ENCODE data around the gene FBLN1. TPM values are rescaled to one million over a fixed set of nuclear protein-coding genes. Genes with fewer than 3 reads are reported as not detected.

FBLN1 gene
- total and polyA plus RNA-seq, 2 of the 13 experiments (the other 11 are each of a cell fraction or from before 2014, with no cell fraction given) = 37.3 to 103 TPM

DNA sequence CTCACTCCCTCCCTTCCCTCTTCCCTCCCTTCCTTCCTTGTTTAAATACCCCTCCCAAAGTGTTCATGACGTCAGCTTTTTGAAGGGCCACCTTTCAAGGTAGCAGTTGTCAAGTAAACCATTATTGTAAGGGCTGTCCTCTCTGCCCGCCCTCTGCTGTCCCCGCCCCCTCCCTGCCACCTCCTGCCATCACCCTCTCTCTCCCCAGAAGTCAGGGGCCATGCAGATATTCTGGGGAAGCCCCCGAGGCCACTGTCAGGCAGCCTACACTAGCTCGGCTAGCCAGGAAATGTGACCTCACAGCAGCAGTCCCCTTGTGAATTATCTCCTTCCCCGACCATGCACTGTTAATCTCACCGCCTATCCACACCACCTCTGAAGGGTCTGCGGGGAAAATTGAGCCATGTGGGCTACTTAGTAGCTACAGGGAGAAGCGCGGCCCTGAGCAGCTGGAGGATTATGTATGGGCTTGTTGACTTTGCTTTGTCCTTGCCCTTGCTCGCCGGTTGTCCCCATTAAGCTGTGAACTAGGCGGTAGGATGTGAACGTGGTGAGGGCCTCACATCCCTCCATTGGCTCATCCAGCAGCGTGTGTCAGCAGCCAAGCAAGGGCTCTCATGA, 126.9 kb downstream of the FBLN1 start (continued):
- TF ChIP-seq ZSCAN22 (CRISPR knock-in tag; IDR thresholded peaks at IDR 0.05) = no peak
- TF ChIP-seq ZNF136 (CRISPR knock-in tag; IDR thresholded peaks at IDR 0.05; ENCODE audit: low read depth) = no peak
- no peak for TF ChIP-seq MIXL1 (CRISPR knock-in tag; IDR thresholded peaks at IDR 0.05)
- TF ChIP-seq CREB1 (IDR thresholded peaks at IDR 0.05) = peak; percentile 80
- TF ChIP-seq CREB1 (CRISPR knock-in tag; IDR thresholded peaks at IDR 0.05) = peak; percentile 70; the same call in 1 of the 2 replicates
- TF ChIP-seq KDM5A (IDR thresholded peaks at IDR 0.05; ENCODE audit: borderline replicate concordance, low read length) = no peak
- TF ChIP-seq, protein P1, sequence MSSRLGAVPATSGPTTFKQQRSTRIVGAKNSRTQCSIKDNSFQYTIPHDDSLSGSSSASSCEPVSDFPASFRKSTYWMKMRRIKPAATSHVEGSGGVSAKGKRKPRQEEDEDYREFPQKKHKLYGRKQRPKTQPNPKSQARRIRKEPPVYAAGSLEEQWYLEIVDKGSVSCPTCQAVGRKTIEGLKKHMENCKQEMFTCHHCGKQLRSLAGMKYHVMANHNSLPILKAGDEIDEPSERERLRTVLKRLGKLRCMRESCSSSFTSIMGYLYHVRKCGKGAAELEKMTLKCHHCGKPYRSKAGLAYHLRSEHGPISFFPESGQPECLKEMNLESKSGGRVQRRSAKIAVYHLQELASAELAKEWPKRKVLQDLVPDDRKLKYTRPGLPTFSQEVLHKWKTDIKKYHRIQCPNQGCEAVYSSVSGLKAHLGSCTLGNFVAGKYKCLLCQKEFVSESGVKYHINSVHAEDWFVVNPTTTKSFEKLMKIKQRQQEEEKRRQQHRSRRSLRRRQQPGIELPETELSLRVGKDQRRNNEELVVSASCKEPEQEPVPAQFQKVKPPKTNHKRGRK (CRISPR knock-in tag; IDR thresholded peaks at IDR 0.05) = no peak
- no peak for TF ChIP-seq SIX4 (CRISPR knock-in tag; IDR thresholded peaks at IDR 0.05)
- no peak for TF ChIP-seq ZNF382 (CRISPR knock-in tag; IDR thresholded peaks at IDR 0.05; ENCODE audit: borderline replicate concordance)
- TF ChIP-seq MXD4 (CRISPR knock-in tag; IDR thresholded peaks at IDR 0.05) = 0 out of 2 replicates have a peak, but pooled peaks have one; percentile 31
- TF ChIP-seq, protein P2, sequence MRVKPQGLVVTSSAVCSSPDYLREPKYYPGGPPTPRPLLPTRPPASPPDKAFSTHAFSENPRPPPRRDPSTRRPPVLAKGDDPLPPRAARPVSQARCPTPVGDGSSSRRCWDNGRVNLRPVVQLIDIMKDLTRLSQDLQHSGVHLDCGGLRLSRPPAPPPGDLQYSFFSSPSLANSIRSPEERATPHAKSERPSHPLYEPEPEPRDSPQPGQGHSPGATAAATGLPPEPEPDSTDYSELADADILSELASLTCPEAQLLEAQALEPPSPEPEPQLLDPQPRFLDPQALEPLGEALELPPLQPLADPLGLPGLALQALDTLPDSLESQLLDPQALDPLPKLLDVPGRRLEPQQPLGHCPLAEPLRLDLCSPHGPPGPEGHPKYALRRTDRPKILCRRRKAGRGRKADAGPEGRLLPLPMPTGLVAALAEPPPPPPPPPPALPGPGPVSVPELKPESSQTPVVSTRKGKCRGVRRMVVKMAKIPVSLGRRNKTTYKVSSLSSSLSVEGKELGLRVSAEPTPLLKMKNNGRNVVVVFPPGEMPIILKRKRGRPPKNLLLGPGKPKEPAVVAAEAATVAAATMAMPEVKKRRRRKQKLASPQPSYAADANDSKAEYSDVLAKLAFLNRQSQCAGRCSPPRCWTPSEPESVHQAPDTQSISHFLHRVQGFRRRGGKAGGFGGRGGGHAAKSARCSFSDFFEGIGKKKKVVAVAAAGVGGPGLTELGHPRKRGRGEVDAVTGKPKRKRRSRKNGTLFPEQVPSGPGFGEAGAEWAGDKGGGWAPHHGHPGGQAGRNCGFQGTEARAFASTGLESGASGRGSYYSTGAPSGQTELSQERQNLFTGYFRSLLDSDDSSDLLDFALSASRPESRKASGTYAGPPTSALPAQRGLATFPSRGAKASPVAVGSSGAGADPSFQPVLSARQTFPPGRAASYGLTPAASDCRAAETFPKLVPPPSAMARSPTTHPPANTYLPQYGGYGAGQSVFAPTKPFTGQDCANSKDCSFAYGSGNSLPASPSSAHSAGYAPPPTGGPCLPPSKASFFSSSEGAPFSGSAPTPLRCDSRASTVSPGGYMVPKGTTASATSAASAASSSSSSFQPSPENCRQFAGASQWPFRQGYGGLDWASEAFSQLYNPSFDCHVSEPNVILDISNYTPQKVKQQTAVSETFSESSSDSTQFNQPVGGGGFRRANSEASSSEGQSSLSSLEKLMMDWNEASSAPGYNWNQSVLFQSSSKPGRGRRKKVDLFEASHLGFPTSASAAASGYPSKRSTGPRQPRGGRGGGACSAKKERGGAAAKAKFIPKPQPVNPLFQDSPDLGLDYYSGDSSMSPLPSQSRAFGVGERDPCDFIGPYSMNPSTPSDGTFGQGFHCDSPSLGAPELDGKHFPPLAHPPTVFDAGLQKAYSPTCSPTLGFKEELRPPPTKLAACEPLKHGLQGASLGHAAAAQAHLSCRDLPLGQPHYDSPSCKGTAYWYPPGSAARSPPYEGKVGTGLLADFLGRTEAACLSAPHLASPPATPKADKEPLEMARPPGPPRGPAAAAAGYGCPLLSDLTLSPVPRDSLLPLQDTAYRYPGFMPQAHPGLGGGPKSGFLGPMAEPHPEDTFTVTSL (CRISPR knock-in tag; IDR thresholded peaks at IDR 0.05; ENCODE audit: borderline replicate concordance) = 0 out of 2 replicates have a peak, but pooled peaks have one; percentile 24
- no peak for TF ChIP-seq LCORL (IDR thresholded peaks at IDR 0.05)
- peak; percentile 44; the same call in 1 of the 2 replicates for TF ChIP-seq LCORL (CRISPR knock-in tag; IDR thresholded peaks at IDR 0.05)
- TF ChIP-seq ZNF460 (CRISPR knock-in tag; IDR thresholded peaks at IDR 0.05; ENCODE audit: borderline replicate concordance) = no peak
- TF ChIP-seq REPIN1 (CRISPR knock-in tag; IDR thresholded peaks at IDR 0.05; ENCODE audit: borderline replicate concordance, low read depth) = peak; percentile 48; the same call in 1 of the 2 replicates
- TF ChIP-seq, protein P3, sequence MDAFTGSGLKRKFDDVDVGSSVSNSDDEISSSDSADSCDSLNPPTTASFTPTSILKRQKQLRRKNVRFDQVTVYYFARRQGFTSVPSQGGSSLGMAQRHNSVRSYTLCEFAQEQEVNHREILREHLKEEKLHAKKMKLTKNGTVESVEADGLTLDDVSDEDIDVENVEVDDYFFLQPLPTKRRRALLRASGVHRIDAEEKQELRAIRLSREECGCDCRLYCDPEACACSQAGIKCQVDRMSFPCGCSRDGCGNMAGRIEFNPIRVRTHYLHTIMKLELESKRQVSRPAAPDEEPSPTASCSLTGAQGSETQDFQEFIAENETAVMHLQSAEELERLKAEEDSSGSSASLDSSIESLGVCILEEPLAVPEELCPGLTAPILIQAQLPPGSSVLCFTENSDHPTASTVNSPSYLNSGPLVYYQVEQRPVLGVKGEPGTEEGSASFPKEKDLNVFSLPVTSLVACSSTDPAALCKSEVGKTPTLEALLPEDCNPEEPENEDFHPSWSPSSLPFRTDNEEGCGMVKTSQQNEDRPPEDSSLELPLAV (CRISPR knock-in tag; conservative IDR thresholded peaks at IDR 0.05; ENCODE audit: low read depth) = no peak
- TF ChIP-seq GFI1 (CRISPR knock-in tag; IDR thresholded peaks at IDR 0.05; ENCODE audit: borderline replicate concordance) = 0 out of 2 replicates have a peak, but pooled peaks have one; percentile 23
- no peak for TF ChIP-seq RARG (CRISPR knock-in tag; IDR thresholded peaks at IDR 0.05; ENCODE audit: low read depth)
- TF ChIP-seq SOX6 (IDR thresholded peaks at IDR 0.05) = no peak
- TF ChIP-seq SOX6 (CRISPR knock-in tag; IDR thresholded peaks at IDR 0.05) = peak; percentile 71
- no peak for TF ChIP-seq ZNF207 (IDR thresholded peaks at IDR 0.05; ENCODE audit: borderline replicate concordance)

All from HepG2 (cell line).